ENCODE results near the gene RAI14.

GRCh38 chr5:34868791-34869190, 212.7 kb downstream of the RAI14 start:
- TF ChIP-seq POLR2AphosphoS5 (IDR thresholded peaks at IDR 0.05; ENCODE audit: low read depth, low read length) (no peak), TAF1 (IDR thresholded peaks at IDR 0.05; ENCODE audit: borderline replicate concordance, low read depth, low read length) (no peak)

All from GM12892 (cell line).